OCI-M1 (cell line): ENCODE measurements around the gene SELENON.
A peak's percentile ranks its signal among the peaks of the same experiment; 100 is the strongest.

Source experiments
- DNase-seq: peaks from one replicate; lab custom pipeline; 2025; lab: John Stamatoyannopoulos, UW

The SELENON gene

DNA sequence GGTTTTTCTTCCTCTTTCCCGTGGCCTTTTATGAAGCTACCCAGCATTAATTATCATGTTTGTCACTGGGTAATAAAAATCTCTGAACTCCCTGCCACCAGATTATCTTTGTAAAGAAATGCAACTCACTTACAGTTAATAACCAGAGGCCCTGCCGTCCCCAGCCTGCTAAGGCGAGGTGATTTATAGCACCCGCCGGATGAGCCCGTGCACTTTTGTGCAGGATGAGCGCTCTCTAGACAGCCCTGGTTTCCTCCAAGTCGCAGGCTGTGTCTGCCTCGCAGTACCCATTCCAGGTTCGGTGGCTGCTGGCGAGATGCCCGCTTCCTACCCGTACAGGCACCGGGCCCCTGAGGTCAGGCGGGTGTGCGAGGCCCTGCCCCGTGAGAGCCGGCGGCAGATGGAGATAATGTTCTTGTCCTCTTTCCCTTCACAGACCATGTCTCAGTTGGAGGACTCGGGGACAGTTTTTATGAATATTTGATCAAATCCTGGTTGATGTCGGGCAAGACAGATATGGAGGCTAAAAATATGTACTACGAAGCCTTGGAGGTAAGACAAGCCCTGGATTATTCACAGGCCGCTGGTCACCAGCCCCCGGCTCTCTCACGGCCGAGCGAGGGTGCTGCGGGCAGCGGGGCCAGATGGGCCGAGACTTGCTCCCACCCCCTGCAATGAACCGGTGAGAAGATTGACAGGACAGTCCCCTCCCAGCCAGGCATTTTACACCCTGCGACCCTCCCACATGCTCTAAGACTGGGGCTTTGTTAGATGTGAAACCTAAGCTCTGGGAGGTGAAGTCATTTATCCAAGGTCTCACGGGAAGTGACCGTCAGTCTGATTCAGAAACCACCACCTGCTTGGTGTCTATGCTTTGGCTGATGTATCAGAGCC is 28.5 kb upstream of the SELENON start:
- no peak for DNase-seq

DNA sequence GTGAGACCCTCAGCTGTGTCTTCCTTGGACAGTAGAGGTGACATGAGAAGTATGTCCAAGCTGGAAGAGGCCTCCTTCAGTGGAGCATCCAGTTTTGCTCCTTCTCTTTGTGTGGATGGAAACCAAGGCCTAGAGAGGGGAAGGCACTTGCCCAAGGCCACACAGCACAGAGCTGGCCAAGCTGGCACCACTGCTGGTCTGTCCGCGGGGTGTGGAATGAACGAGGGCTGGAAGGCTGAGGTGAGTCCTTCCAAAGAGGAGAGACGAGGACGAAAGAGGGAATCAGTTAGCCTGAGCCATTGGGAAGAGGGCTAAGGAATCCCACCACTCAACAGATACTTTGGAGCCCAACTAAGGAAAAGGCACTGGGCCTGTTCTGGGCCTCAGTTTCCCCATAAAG is 27.8 kb upstream of the SELENON start:
- no peak for DNase-seq

DNA sequence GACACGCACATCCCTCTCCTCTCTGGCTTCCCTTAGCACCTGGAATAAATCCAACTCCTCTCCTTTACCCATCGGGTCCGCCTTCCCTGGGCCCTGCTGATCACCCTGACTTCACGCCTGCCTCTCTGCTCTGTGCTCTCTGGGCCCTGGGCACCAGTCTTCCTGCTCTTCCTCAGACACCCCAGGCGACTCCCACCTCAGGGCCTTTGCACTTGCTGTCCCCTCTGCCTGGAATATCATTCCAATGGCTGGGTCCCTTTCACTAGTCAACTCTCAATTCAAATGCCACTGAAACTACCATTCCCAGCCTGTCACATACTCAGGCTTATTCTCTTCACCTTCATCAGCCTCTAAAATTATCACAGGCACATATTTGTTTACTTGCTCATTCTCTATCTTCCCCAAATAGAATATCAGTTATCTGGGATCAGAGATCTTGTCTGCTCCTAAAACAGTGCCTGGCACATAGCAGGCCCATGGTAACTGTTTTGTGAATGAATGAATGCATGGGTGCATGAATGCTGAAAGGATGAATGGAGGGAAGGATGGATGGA is 27.2 kb upstream of the SELENON start:
- DNase-seq, result no peak

DNA sequence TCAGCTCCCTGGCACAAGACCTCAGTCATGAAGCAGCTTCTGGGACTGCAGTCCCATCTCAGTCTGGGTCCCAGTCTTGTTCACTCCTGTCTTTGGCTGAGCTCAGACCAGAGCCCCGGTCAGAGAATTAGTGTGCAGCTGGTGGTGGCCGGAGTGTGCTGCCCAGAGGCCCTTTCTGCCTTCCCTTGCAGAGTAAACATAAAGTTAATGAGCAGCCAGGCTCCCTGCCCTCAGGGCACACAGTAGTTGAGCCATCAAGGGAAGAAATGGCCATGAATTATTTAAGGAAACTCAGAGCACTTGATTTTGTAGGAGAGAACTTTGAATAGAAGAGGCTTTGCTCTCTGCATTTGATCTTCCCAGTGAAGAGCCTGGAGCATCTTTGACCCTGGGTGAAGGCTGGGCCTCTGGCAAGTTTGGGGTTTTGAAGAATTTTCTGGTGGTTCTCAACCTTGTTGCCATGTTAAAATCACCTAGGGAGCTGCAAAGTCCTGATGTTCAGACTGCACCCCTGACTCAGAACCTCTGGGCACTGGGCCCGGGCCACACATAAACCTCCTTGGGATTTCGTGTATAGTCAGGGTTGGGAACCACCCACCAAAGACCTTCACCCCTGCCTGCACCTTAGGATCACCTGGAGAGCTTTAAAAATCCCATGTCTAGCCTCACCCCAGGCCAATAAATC is 26.4 kb upstream of the SELENON start:
- DNase-seq, result no peak

DNA sequence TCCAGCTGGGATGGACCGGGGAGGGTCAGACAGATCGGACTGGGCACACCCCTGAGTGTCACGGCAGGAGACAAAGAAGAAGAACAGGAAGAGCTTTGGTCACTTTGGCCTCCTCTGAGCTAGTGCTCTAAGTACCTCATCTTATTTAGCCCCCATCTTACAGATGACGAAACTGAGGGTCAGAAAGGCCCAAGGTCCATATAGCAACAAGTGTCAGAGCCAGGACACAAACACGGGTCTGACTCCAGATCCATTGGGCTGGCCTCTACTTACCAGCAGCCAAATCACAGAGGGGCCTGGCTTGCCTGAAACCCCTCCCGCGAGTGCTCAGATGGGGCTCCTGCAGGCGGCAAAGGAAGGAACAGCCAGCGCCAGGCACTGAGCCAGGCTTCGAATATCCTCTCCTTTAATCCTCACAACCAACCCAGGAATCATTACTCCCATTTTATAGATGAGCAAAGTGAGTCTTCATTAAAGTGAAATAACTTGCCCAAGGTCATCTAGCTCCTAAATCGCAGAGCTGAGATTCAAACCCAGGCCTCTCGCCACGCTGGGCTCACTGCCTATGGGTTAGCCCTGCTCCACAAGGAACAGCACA is 25.7 kb upstream of the SELENON start:
- DNase-seq, result no peak

DNA sequence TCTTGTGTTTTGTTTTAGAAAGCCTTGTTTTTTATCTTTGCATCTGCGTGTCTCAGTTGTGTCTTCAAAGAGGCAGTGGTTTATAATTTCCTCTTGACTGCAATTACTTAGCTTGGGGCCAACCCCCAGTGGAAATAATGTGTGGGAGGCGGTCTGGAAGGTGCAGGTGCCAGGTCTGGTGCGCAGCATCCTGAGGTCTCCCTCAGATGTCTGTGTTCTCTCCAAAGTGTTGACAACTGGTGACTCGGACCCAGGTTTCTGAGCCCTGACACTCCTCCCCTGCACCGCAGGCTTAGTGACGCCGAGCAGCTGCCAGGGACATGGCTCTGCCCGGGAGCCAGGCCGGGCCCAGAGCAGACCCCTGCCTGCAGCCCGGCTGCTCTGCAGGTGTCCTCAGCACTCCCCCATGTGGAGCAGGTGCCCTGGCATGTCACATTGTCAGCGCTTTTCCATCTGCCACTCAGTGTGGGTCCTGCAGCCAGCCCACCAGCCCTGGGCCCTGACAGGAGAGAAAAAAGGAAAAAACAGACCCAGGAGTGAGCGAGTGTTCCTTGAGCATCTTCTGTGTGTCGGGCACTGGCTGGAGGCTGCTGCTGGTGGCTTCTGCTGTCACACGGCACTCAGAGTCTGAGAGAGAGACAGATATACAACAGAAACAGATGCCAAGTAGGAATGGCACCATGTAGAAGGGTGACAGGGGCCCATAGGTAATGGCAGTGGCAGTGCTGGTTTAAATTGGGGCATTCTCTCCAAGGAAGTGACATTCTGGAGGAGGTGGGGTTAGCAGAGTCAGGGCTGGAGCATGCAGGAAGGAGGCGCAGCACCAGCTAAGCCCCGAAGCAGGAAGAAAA is 24.8 kb upstream of the SELENON start:
- no peak for DNase-seq

DNA sequence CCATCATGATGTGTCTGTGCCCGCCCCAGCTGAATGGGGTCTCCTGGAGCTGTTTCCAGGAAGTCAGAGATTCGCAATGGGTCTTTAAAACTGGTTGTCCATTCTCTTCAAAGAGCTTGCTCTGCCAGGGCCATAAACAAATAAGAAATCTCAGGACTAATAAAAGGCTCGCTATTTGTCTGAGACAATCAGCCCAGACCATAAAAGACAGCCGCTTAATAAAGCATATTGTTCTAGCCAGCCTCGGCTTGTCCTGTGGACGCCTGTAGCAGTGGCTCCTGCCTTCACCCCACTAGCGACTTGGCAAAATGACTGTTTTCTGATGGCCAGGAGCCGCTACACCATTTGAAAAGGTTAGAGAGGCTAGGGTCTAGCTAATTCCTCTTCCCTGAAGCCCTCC is 20.6 kb upstream of the SELENON start:
- DNase-seq, result no peak

DNA sequence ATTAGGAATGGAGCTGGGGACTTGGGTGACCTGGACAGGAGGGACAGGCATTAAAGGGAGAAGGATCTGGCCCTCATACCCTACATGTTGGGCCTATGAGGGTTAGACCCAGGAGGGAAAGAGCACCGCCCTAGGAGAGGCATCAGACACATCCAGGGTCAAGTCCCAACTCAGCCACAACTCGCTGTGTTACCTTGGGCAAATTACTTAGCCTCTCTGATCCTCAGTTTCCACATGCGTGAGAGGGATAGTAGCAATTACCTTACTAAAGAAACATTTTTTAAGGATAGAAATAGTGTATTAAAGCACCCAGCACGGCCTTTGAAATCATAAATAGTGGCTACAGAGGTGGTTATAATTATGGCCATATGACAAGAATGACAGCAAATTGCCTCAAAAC is 20.1 kb upstream of the SELENON start:
- no peak for DNase-seq

DNA sequence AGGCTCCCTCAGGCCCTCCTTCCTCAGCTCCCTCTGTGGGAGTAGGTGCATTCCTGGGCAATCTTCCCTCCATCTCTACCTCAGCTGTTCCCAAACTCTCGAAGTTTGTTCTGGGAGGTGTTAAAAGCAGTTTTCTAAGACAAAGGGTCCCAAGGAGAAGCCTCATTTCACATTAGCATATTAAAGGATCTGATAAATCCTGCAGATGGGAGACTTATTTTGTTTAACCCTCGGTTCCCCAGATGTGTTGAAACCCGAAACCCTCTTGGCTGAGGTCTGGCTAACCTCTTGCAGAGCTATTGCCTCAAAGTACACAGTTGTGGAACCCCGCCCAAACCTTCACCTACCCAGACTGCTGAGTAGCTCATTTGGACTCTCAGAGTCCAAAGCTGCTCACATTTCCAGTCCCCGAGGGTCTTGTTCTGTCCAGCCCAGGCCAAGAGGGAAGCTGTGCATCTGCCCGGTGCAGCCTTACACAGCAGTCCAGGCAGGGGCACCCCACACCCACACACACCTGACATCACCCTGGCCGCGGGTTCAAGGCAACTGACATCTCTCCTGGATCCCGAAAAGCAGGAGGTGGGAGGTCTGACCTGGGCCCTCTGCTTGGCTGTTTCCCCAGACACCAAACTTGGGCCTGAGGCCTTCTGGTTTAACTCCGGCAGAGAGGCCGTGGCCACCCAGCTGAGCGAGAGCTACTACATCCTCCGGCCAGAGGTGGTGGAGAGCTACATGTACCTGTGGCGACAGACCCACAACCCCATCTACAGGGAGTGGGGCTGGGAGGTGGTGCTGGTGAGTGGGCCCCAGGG is 19.5 kb upstream of the SELENON start:
- DNase-seq, result no peak

DNA sequence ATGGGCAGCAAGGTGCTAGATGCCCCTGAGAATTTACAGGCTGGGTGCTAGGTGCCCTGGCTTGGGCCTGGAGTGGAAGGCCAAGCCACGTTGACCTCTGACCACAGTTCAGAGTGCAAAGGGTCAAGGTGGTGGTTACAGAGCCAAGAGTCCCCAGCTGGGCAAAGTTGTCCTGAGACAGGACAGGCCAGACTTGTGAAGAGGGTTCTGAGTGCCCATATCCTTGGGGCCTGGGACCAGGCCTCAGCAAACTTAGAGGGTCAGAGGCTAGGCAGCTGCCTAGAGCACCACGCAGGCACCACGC is 18.9 kb upstream of the SELENON start:
- DNase-seq, result no peak

DNA sequence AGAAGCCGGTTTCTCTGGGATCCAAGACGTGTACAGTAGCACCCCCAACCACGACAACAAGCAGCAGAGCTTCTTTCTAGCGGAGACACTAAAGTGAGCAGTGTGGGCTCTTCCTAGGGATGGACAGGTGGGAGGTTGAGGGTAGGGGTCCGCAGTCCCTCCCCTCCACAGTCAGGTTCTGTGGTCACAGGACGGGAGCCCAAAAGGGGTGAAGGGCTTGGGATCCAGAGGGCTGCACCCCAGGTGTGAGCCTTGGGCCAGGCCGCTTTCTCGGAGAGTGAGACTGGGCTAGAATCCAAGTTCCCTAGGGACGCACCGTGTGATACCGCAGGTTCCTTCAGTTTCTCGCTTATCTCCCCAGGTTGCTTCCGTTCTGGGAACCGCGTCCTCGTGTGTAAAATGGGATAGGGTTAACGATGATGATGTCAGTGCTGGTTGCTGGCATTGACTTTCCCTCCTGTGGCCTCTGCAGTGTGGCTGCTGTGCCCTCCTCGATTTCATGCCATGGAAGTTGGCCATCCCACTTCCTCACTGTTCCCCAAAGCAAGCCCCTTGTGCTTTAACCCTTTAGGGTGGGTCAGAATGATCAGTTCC is 17.3 kb upstream of the SELENON start:
- peak; percentile 42 for DNase-seq

DNA sequence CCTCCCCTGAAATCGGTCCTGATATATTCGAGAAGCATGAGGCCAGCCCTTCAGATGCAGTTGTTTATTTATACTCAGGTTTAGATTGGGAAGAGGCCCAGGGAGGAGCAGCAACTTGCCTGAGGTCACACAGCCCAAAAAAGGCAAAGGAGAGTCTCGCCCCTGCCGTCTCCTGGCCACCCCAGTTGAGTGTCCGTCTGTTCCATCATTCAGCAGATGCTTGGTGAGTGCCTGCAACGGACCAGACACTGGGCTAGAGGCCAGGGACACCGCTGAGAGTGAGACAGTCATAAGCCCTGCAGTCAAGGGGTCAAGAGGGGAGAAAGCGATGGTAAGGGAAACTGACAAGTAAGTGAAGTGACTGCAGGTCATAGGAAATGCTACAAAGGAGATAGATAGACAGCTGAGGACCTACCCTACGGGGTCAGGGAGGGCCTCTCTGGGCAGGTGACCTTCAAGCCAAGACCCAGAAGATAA is 15.4 kb upstream of the SELENON start:
- no peak for DNase-seq

DNA sequence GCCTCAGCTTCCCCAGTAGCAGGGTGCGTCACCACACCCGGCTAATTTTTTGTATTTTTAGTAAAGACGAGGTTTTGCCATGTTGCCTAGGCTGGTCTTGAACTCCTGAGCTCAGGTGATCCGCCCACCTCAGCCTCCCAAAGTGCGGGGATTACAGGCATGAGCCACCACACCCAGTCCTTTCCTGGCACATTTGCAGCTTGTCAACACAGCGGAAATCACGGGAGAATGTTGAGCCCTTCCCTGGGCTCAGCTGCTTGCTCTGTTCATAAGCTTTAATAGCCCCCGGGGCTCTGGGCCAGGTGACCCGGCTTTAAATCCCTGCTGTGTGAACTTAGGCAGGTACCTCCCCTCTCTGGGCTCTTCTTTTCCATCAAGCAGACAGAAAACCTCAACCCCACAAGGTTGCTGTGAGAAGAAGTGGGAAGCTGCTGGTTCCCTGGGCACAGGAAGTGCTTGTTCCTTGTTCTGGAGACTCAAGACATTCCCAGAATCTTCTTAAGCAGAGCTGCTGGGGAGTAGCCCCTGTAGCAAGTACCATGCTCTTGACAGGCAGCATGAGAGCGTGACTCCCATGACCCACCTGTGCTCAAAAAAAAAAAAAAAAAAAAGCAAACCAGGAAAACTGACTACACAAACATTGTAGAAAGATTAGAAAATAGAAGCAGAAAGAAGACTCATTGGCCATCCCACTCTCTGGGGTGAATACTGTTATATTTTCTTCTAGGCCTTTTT is 14.5 kb upstream of the SELENON start:
- DNase-seq, result no peak

DNA sequence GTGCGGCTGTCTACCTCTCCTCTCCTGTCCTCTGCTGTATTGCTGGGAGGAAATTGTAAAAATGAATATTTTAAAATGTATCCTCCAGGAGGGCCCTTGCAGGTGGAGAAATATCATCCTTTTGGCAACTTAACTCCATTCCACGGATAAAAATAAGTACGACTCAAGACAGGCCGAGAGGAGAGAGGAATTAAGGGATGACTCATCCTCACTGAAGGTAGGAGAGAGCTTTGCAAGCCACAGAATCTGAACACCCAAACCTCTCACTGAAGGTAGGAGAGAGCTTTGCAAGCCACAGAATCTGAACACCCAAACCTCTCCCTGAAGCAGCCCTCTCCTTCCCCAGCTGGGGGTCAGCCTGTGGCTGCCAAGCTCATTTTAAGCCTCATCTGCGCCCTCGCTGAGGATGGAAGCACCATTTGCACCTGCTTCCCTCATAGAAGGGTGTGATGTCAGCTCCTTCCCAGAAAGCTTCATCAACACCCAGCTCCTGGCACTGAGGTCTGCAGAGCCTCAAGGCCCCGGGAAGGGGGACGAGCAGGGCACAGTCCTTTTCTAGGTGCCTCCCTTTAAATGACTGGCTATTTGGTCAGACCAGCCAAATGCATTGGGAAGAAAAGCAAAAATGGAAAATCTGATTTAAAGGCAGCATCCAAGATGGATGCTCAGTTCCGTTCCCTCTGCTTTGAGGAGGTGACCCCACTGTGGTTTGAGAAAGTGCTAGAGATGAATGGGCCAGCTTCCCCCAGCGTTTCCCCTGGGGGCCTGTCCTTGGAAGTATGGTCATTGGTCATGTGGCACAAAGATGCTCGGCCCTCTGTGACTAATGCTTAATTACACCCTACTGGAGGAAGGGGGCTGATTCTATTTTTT is 12.9 kb upstream of the SELENON start:
- no peak for DNase-seq

DNA sequence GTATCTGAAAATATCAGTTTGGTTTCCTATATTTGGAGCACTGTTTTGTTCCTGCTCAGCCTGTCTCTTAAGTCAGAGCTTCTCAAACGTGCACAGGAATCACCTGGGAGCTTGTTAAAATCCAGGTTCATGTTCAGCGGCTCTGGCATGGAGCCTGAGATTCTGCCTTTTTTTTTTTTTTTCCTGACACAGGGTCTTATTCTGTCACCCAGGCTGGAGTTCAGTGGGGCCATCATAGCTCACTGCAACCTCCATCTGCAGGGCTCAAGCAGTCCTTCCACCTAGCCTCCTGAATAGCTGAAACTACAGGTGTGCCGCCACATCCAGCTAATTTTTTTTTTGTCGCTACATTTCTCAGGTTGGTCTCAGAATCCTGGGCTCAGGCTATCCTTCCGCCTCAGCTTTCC is 12.2 kb upstream of the SELENON start:
- DNase-seq, result no peak

DNA sequence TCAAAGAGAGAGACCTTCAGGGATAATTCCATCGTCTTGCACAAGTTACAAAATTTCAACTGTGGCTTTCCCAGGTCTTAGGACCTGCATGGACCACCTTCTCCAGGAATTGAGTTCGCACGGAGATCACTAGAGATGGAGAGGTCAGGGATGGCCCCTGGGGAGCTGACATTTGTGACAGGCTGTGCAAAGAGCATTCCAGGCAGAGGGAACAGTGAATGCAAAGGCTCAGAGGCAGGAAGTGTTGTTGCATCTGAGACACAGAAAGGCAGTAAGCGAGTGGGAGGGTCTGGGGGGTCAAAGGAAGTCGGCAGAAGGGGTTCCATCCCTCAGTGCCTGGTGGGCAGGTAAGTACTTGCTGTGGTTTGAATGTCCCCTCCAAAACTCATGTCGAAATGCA is 9.5 kb upstream of the SELENON start:
- no peak for DNase-seq

DNA sequence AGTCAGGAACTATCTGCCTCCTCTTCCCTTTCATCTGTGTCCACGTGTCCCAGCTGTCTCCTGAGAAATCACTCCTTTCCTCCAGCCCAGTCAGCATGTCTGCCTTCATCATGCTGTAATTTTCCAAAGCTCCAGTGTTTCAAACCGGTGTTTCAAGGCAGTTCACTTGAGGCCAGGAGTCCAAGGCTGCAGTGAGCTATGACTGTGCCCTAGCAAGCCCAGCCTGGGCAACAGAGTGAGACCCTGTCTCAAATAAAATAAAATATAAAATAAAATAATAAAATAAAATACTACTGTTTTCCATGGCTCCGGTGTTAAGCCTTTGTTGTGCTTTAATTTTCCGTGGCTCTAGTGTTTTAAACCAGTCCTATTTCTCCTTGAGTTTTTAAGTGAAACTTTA is 7.9 kb upstream of the SELENON start:
- DNase-seq, result no peak

DNA sequence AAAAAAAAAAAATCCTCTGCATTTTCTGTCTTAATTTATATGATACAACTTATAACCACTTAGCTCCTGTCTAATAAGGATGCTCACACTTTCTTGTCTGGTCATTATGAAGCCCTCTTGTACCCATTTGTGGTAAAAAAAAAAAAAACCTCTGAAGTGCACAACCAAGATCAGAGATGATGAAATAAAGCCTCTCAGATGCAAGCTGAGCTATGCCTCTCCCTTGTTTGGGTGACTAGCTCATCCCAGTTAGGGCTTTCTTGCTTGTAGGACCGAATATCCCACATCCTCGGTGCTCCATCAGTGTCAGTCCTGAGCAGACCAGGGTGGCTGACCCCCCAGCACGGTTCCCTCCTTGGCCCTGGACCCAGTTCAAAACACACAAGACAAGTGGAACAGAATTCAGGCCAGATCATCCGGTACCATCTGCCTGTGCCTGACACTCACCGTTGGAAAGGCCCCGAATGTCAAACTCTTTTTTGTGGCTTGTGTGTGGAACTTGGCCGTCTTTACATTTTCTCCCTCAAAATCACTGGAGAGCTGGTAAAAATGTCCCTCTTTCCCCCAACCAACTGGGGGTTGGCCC is 6.3 kb upstream of the SELENON start:
- DNase-seq, result no peak

DNA sequence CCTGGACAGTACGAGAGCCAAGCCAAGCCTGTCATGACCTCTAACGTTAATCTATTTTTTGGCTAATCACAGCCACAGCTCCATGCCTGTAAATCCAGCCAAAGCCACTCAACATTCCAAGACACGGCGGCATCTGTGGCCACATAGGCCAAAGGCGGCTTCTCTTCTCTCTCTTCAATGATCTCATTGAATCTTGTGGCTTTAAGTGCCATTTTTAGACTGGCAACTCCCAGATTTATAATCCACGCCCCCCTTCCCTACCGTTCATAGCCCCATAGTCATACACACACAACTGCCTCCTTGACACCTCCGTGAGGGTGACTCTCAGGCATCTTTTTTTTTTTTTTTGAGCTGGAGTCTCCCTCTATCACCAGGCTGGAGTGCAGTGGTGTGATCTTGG is 5.7 kb upstream of the SELENON start:
- no peak for DNase-seq
